Measurements from ENCODE around the gene DLL1.
"Not testable (repeated sequence)": the region's sequence is repeated elsewhere in the genome, so short reads cannot be mapped to it uniquely, and the experiment has no call there.

DLL1 gene
- 8.4 reads per million, percentile 28 among the genes with 10 or more reads in this experiment for total RNA-seq

- DNase-seq: no peak
Observed at GRCh38 chr6:170290296-170291128, at the start of gene DLL1. TSS of gene DLL1 (minus strand) at chr6:170291078. CDS start at chr6:170290139, 939 bp downstream.

GRCh38 chr6:170335199-170335598 lies 44.3 kb upstream of the DLL1 start:
- DNase-seq: not testable (repeated sequence)

- no peak for DNase-seq
Observed at GRCh38 chr6:170329321-170329720, 38.4 kb upstream of the DLL1 start.

DNA sequence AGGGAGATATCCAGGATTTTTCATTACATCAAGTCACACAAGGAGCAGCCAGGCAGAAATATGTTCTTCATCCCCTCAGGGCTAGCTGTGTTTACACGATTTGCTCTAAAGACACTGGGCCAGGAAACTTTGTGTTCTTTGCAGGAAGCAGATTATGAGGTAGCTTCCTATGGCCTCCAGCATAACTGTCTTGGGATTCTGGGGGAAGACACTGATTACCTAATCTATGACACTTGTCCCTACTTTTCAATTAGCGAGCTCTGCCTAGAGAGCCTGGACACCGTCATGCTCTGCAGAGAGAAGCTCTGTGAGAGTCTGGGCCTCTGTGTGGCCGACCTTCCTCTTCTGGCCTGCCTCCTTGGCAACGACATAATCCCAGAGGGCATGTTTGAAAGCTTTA lies 26.8 kb upstream of the DLL1 start:
- no peak for DNase-seq

DNA sequence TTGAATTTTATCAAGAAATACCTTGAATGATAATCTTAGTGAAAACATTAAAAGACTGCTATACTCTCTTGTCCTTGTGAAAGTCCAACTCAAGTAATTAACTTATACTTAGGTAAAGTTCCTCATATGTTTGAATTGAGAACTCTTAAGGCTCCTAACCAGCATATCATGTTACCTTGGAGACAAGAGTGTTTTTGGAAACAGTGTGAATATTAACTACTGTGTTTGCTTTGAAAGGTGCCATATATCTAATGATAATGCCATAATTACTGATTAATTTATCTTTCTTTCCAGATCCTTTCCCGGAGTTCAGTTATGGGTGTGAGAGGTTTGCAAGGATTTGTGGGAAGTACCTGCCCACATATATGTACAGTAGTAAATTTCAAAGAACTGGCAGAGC lies 26.2 kb upstream of the DLL1 start:
- no peak for DNase-seq

DNA sequence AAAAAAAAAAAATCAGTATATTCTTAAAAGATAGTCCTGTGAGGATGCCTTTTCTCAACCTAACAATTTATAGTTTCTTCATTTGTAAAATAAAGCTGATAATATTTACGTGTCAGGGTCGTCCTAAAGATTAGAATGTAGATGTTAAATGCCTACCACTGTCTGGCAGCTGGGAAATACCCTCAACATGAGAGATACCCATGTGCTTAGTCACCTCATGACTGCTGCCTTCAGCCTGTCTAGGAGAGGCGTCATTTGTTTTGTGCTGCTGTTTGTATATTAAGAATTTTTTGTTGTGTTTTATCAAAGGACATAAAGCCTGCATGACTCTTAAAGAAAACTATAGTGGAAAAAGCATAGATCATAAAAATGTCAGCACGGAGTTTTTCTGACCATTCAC lies 25.2 kb upstream of the DLL1 start:
- no peak for DNase-seq

- no peak for DNase-seq
Observed at GRCh38 chr6:170314983-170315382, 24.1 kb upstream of the DLL1 start.

- no peak for DNase-seq
Observed at GRCh38 chr6:170313716-170314295, 22.9 kb upstream of the DLL1 start.

DNA sequence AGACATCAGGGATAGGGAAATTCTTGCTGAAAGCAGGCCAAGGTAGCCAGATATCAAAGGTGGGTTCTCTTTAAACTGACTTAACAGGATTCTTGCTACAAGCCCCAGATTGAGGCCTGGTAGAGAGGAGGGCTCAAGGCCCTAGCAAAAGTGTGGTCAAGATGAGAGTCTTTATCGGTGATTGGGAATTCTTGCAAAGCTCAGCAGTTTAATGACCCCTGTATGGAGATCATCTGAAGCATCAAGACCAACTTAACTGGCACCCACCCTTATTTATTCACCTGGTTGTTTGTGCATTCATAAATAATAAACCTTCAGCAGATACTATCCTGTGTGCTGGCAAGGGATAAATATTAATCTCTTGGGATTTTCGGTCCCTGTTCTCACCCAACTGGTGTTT lies 22.0 kb upstream of the DLL1 start:
- no peak for DNase-seq

GRCh38 chr6:170311696-170312095 lies 20.8 kb upstream of the DLL1 start:
- DNase-seq: no peak

GRCh38 chr6:170308761-170309160 lies 17.9 kb upstream of the DLL1 start:
- no peak for DNase-seq

DNA sequence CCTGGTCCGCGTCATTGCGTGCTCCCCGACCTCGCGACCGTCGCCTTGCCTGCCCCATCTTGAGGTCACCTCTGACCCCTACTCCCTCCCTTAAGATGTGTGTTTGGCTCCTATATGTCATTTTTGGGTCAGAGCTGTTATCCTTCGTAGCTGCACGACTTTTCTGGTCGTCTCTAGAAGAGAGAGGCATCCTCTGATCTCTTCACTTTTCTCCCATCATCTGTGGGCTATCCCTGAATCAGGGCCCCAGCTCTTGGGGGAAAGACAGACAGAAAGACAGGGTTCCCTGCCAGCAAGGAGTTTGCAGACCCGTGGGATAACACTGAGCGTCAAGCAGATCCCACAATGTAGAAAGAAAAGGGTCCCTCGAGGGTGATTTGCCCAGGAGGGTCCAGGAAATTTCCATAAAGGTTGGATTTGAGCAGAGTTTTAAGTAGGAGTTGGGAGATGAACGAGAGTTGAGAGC lies 16.2 kb upstream of the DLL1 start:
- DNase-seq: no peak

GRCh38 chr6:170306324-170307079 lies 15.6 kb upstream of the DLL1 start, which contains the start of gene FAM120B:
TSS of gene FAM120B (plus strand) at chr6:170306758. CDS start at chr6:170317391, 10,633 bp downstream.
- DNase-seq: peak; percentile 94

- no peak for DNase-seq
Observed at GRCh38 chr6:170305805-170306323, 15.0 kb upstream of the DLL1 start.

GRCh38 chr6:170301184-170301583 lies 10.3 kb upstream of the DLL1 start:
- no peak for DNase-seq

DNA sequence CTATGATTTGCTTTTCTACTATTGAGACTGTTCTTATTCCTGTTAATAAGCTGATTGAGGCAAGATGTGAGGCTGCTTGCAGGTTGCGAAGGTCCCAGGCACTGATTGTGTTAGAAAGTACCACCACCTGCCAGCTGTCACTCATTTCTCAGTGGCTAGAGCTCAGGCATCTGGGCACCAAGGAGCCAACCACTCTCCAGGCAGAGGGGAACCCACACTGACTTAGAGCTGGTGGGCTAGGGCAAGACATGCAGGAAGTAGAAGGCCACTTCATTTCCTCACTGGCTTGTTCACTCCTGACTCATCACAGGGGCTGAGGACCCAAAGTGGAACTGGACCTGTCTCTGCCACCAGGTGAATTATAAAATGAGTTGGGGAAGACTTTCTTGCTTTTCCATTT lies 7.8 kb upstream of the DLL1 start:
- no peak for DNase-seq

DNA sequence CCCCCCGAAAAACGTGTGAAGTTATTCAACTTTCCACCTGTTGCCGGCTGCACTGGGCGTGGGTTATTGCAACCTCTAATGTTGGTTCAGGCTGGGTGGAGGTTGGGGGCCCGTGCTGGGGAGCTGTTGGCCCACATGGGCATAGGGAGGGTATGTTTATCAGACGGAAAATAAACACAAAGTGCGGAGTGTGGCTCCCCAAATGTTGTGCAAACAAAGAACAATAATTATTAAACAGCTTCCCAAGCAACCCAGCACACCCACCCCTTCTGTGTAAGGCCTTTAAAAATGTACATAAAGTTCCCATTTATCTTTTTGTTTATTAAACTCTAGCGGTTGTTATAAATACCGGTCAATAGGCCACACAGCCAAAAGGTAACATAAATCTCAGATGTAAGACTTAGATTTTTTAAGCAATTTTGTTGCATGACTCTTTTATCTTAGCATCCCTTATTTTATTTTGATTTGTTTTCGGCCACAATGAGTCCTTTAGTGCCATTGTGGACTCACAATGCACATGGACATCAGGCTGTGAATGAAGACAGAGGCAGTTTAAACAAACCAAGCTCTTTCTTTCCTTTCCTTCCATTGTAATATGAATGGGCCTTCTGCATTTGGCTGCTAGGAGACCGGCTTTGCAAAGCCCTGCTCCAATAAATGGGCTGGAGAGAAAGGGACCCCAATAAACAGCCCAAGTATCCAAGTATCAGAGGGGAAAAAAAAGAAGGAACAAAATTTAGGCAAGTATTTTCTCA lies 6.9 kb upstream of the DLL1 start:
- no peak for DNase-seq

DNA sequence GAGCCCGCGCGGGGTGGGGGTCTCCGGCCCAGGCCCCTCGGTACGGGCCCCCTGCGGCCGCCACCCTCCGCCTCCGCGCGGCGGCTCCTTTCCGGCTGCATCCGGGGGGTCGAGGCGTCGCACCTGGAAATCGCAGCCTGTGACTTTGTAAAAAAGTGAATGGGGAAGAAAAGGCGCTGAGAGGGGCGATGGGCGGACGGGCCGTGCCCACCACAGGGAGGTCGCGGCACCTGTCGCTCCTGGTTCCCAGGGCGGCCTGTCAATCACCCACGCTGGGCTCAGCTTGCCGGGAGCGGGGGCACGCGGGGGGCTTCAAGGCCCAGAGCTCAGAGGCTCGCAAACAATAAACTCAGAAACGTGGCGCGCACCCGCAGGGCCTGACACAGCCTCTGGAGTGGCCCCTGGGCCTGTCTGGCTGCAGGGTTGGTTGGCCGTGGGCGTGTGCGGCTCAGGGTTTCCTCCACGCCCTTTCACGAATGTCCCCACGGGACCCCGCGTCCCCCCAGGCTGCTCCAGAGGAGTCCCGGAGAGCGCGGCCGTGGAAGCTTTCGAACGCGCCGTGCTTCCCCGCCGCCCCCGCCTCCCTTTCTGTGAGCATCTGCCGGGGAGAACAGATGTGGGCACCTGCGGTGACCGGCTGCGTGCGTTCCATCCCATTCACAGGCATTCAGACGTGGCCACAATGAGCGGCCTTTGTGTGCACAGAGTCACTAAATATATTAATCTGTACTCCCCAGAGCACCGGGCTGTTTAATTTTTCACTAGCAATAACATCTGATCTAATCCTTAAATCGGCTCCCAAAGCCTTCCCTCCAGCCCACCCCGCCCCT lies 6.1 kb upstream of the DLL1 start:
- no peak for DNase-seq

DNA sequence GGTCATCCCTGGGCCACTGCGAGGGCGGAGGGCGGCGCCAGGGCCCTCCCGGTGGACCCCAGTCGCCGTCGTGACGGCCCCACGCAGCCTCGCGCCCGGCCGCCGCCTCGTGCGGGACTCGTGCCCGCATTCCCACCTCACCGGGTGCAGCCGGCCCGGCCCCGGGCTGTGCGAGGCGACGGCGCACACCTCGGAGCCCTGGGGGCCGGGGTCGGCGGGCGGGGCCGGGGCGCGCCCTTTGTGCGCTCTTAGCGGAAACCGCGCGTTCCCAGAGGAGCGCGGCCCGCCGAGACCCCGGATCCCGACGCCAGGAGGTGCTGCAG lies 5.5 kb upstream of the DLL1 start:
- no peak for DNase-seq

GRCh38 chr6:170295510-170296422 lies 4.9 kb upstream of the DLL1 start:
- no peak for DNase-seq

Data from effector CD4-positive, alpha-beta T cell (primary cell).